Mucosa of rectum (tissue), 2 donors: Measurements from ENCODE around the gene ING3.

Experiments
- H3K27ac ChIP-seq, 2 donors: one replicate each; pipeline ENCODE4 v1.7.0; 2013; ENCODE audit warnings: inconsistent platforms in 2 of 2, low read depth in 2 of 2, low read length in 2 of 2
- H3K27me3 ChIP-seq, 2 donors: one replicate each; pipeline ENCODE4 v1.7.0; 2013; ENCODE audit warnings: low read length in 2 of 2; ENCODE audit not compliant: control insufficient read depth in 2 of 2, insufficient read depth in 2 of 2
- H3K36me3 ChIP-seq, 2 donors: one replicate each; pipeline ENCODE4 v1.7.0; 2013; ENCODE audit warnings: low read length in 2 of 2; ENCODE audit not compliant: control insufficient read depth in 2 of 2, insufficient read depth in 2 of 2
- H3K4me1 ChIP-seq, 2 donors: one replicate each; pipeline ENCODE4 v1.7.0; 2013; ENCODE audit warnings: low read length in 2 of 2, mild to moderate bottlenecking in 1 of 2; ENCODE audit not compliant: control insufficient read depth in 2 of 2, insufficient read depth in 2 of 2
- H3K4me3 ChIP-seq, 2 donors: one replicate each; pipeline ENCODE4 v1.7.0; 2013; ENCODE audit warnings: low read length in 2 of 2
- H3K9ac ChIP-seq, 2 donors: one replicate each; pipeline ENCODE4 v1.7.0; 2013; ENCODE audit warnings: low read length in 2 of 2, low read depth in 1 of 2, mild to moderate bottlenecking in 1 of 2
- H3K9me3 ChIP-seq, 2 donors: one replicate each; pipeline ENCODE4 v1.7.0; 2013; ENCODE audit warnings: low read length in 2 of 2; ENCODE audit not compliant: control insufficient read depth in 2 of 2
- donor health status: healthy.
- donor health status: Normal muscosa, but diverticular disease.

ING3 gene

DNA sequence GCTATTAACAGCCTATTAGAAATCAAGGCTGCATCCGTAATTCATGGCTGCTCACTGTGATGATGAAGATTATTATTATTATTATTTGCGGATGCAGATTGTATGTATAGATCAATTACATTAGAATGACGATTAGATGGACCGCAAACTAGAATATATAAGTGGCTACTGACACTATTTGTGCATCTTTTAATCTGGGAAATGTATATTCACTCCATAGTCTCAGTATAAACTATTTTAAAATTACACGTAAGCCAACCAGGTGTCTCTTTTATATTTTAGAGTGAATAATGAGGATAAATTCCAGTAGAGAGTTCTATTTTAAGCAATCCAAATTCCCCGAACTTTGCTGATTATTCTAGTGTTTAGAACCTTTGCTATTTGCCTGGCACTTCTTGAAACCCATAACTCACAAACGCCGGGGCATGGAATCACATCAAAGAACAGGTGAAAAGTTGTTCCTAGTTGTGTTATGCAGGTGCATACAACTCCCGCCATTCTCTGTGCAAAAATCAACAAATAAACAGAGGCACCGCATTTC, 509 bp upstream of the ING3 start:
- Histone ChIP-seq H3K36me3 (peaks cover 6 to 9% of the 10 kb centered on the region in 2 donors), H3K4me1 (peaks cover 8 to 16% of the 10 kb centered on the region in 2 donors), H3K27ac (peak overlapping the region in 1 of 2 donors; percentile 61), H3K4me3 (peak overlapping the region; percentile 73 to 92), H3K9ac (peak overlapping the region; percentile 37 to 56), H3K9me3 (no peaks in the 10 kb centered on the region), H3K27me3 (no peaks in the 10 kb centered on the region)

- Histone ChIP-seq H3K27me3 (no peaks in the 10 kb centered on the region), H3K27ac (peak overlapping the region; percentile 97 to 98), H3K9me3 (no peaks in the 10 kb centered on the region), H3K36me3 (peaks cover 15 to 20% of the 10 kb centered on the region in 2 donors), H3K4me1 (peaks cover 8 to 14% of the 10 kb centered on the region in 2 donors), H3K9ac (peak overlapping the region; percentile 48 to 86), H3K4me3 (peak overlapping the region; percentile 75 to 88)
Measured at GRCh38 chr7:120951309-120951699, 727 bp downstream of the ING3 start.

GRCh38 chr7:120951826-120952225, 1.2 kb downstream of the ING3 start:
- no peaks in the 10 kb centered on the region for H3K9me3 ChIP-seq
- H3K4me1 ChIP-seq = peaks cover 8 to 14% of the 10 kb centered on the region in 2 donors
- H3K36me3 ChIP-seq = peaks cover 18 to 21% of the 10 kb centered on the region in 2 donors
- no peaks in the 10 kb centered on the region for H3K27me3 ChIP-seq
- no peak overlapping the region for H3K27ac ChIP-seq
- H3K4me3 ChIP-seq = peak overlapping the region; percentile 48 to 88
- peak overlapping the region in 1 of 2 donors; percentile 86 for H3K9ac ChIP-seq

- Histone ChIP-seq H3K4me1 (peaks cover 8 to 10% of the 10 kb centered on the region in 2 donors), H3K4me3 (no peak overlapping the region), H3K36me3 (peaks cover 28 to 29% of the 10 kb centered on the region in 2 donors), H3K9ac (no peak overlapping the region), H3K27me3 (no peaks in the 10 kb centered on the region), H3K27ac (no peak overlapping the region), H3K9me3 (no peaks in the 10 kb centered on the region)
Measured at GRCh38 chr7:120955577-120956149, 5.1 kb downstream of the ING3 start.

- Histone ChIP-seq H3K27me3 (no peaks in the 10 kb centered on the region), H3K4me1 (no peaks in the 10 kb centered on the region), H3K36me3 (peaks cover 25 to 26% of the 10 kb centered on the region in 2 donors), H3K9me3 (no peaks in the 10 kb centered on the region), H3K9ac (no peak overlapping the region), H3K27ac (no peak overlapping the region), H3K4me3 (no peak overlapping the region)
Measured at GRCh38 chr7:120959929-120960484, 9.4 kb downstream of the ING3 start.

GRCh38 chr7:120960714-120961113, 10.1 kb downstream of the ING3 start:
- Histone ChIP-seq H3K4me3 (no peak overlapping the region), H3K9me3 (no peaks in the 10 kb centered on the region), H3K9ac (no peak overlapping the region), H3K27me3 (no peaks in the 10 kb centered on the region), H3K4me1 (no peaks in the 10 kb centered on the region), H3K36me3 (peaks cover 24 to 25% of the 10 kb centered on the region in 2 donors), H3K27ac (no peak overlapping the region)

- H3K9me3 ChIP-seq = no peaks in the 10 kb centered on the region
- no peaks in the 10 kb centered on the region for H3K4me1 ChIP-seq
- no peak overlapping the region for H3K27ac ChIP-seq
- H3K27me3 ChIP-seq = no peaks in the 10 kb centered on the region
- H3K4me3 ChIP-seq = no peak overlapping the region
- peaks cover 21 to 24% of the 10 kb centered on the region in 2 donors for H3K36me3 ChIP-seq
- H3K9ac ChIP-seq = no peak overlapping the region
Measured at GRCh38 chr7:120961638-120962173, 11.1 kb downstream of the ING3 start.

DNA sequence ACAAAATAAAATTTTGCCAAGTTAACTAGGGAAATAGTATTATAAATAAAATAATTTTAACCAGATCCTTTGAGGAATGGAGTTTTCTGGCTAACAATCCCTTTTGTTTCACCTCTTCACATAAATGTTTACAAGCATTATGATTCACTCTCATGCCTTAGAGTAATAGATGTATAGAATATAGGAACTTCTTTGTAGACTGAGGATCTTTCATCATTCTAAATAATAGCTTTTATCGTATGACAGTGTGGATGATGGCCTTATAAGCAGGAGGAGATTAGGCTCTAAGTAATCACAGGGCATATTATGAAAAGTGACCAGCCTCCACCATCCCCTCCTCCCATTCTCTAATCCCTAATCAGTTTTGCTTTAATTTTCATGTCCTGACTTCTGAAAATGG, 13.5 kb downstream of the ING3 start:
- no peak overlapping the region for H3K9ac ChIP-seq
- no peaks in the 10 kb centered on the region for H3K9me3 ChIP-seq
- no peak overlapping the region for H3K27ac ChIP-seq
- no peaks in the 10 kb centered on the region for H3K27me3 ChIP-seq
- H3K4me1 ChIP-seq = no peaks in the 10 kb centered on the region
- H3K36me3 ChIP-seq = peaks cover 31 to 37% of the 10 kb centered on the region in 2 donors
- no peak overlapping the region for H3K4me3 ChIP-seq

DNA sequence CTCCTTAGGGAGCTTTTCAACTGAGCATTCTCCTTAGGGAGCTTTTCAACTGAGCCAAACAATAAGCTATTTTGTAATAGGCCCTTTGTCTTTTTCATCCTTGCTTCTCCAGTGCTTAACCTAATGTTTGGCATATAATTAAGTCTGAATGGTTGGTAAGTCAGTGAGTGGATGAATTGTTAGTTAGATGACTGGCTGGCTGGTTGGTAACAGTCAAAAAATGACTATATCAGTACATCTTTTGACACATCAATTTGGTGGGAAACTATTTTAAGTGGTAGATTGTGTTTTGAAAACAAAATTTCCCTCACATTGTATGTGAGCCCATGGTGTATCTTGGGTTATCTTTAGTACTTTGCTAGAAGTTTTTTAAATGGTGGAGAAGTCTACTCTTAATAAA, 16.4 kb downstream of the ING3 start:
- Histone ChIP-seq H3K9ac (no peak overlapping the region), H3K27ac (no peak overlapping the region), H3K4me3 (no peak overlapping the region), H3K9me3 (no peaks in the 10 kb centered on the region), H3K36me3 (peaks cover 48 to 58% of the 10 kb centered on the region in 2 donors), H3K27me3 (no peaks in the 10 kb centered on the region), H3K4me1 (no peaks in the 10 kb centered on the region)

- no peak overlapping the region for H3K27ac ChIP-seq
- H3K4me1 ChIP-seq = no peaks in the 10 kb centered on the region
- no peak overlapping the region for H3K4me3 ChIP-seq
- H3K27me3 ChIP-seq = no peaks in the 10 kb centered on the region
- H3K9me3 ChIP-seq = no peaks in the 10 kb centered on the region
- H3K9ac ChIP-seq = no peak overlapping the region
- peaks cover 42 to 62% of the 10 kb centered on the region in 2 donors for H3K36me3 ChIP-seq
Measured at GRCh38 chr7:120973849-120974248, 23.3 kb downstream of the ING3 start.
